ENCODE results near the gene DSCAM.
"Not testable (repeated sequence)": the region's sequence is repeated elsewhere in the genome, so short reads cannot be mapped to it uniquely, and the experiment has no call there.

Gene DSCAM

DNA sequence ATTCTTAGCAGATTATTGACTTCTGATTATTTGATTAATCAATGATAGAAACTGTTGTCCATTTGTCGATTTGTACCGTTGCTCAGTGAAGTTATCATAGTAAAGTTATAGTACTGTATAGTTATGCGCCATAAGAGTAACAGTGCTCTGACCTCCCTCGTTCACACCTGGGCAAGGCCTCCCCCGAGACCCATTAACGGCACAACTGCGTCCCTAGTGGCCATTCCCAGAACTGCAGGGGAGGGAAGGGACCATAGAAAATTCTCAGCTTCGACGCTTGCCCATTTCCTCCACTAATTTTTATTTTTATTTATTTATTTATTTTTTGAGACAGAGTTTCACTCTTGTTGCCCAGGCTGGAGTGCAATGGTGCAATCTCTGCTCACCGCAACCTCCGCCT, 334.4 kb downstream of the DSCAM start:
- no peak for DNase-seq

DNA sequence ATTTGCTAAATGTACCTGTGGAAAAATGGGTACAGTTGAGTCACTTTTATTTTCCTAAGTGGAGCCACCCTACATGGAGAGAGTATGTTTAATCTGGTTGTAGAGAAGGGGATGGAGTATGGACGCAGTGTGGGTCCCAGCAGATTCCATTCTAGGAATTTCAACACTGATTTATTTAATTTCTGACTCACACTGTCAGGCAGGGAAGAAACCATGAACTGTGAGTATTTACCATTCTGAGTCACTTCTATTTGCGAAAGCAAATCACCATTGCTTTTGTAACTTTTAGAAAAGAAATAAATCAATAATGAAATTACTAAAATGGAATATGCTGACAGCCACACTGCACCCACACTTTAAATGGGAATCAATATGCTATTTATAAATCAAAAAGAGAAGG, 339.0 kb downstream of the DSCAM start:
- no peak for DNase-seq

DNA sequence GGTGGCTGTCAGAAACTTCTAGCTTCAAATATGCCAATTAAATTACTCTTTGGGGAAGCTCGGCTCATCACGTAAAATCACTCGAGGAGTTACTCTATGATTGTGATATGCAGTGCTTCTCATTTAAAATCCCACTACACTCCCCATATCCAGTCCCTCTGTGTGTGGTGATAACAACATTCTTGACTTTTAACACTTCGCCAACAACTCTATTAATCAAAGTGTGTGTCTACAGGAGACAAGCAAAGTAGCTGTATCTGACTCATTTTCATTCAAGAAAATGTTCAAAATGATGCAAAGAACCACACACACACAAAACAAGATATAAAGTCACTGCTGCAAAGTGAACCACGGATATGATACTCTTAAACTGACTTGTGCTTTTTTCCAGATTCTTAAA, 341.3 kb downstream of the DSCAM start:
- DNase-seq = no peak

DNA sequence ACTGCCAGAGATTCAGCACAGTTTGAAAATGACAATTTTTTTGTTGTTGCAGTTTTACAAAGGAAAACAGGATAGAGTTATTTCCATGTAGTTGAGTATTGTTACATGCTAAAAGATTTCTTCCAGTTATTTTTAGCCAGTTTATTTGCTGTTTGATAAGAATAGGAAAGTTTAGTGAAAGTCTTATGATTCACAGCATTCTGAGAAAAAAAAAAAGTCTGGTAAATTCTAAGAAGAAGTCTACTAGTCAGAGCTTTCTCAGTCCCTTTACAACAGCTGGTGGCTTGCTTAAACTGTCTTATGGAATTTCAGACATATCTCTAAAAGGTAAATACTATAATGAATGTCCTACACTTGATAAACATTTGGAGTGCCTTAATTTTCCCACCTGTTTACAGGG, 341.7 kb downstream of the DSCAM start:
- DNase-seq = no peak

DNA sequence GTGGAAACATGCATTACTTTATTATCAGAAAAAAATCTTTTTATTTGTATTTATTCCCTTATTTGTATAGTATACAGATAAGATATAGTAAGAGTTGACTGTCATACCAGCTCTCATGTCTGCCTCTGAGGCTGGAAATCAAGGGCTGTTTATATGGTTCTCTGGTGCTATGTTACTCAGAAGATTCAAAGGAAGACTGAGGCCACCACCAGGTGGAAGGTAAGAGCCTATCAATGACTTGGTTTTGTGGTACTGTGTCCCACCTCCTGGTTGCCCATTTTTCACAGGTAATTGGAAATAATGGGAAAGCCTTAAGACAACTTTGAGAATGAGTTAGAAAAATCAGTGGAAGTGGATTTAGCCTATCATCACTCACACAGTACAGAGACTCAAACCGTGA, 342.1 kb downstream of the DSCAM start:
- no peak for DNase-seq

DNA sequence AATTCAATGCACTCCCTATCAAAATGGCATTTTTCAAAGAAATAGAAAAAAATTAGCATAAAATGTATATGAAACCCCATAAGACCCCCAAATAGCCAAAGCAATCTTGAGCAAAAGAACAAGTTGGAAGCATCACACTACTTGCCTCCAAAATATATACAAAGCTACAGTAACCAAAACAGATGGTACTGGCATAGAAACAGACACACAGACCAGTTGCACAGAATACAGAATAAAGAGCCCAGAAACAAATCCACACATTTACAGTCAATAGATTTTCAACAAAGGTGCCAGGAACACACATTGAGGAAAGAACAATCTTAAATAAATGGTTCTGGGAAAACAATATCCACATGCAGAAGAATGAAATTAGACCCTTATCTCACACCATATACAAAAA, 350.8 kb downstream of the DSCAM start:
- DNase-seq = no peak

DNA sequence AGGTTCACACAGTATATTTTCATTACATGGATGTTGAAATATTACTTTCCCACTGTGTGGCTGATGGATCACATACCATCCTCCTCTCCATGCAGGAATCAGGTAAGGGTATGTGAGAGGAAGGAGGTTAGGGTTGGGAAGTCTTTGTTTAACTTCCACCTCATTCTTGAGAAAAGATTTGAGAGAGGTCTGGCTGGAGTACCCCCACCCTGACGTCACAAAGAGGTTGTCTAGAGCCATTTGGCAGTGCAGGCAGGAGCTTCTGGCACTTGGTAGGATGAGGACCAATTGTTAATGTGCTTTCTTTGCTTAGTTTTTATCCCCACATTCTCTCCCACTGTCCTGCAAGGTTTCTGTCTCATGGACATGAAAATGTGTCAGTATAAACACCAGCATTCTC, 356.6 kb downstream of the DSCAM start:
- DNase-seq = no peak

DNA sequence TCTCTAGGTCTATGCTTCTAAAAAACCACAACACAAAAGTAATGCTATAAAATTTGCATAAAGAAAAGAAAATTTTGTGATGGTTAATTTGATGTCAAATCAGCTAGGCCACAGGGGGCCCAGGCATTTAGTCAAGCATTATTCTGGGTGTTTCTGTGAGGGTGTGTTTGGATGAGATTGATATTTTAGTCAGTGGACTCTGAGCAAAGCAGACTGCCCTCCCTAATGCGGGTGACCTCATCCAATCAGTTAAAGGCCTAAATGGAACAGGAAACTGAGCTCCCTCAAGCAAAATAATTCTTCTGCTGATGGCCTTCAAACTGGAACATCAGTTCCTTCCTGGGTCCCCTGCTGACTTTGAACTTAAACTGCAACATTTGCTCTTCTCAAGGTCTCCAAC, 358.0 kb downstream of the DSCAM start:
- no peak for DNase-seq

DNA sequence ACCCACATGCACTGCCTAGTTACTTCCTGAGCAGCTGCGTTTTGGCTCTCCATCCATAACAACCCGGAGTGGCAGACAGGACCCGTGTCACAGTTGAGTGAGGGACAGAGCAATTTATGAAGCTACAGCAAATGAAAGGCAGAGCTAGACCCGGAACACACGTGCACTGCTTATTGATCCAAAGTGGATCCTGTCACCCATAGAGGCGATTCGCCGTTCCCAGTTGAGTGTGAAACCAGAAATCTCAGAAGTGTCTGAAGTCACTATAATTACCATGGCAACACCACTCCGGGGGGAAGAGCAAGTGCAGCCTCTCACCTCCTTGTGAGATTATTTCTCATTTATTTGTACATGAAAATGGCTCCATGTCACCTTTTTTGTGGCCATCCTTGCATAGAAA, 365.2 kb downstream of the DSCAM start:
- no peak for DNase-seq

DNA sequence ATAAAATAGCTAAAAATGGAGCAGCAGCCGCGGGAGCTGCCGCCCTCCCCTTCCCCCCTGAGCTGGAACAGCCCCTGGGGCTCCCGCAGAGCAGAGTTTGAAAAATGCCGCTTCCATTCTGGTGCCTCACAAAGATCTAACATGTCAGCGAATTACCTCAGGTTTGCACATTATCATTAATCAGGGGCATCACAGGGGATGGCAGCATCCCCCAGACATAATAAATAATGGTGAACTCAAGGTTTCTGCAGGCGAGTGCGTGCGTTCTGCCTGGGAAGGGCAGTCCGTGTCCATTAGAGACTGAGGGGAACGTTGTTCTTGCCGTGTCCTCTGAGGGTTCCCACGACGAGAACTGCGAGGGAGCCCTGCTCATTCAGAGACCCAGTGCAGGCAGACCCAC, 372.4 kb downstream of the DSCAM start:
- no peak for DNase-seq

DNA sequence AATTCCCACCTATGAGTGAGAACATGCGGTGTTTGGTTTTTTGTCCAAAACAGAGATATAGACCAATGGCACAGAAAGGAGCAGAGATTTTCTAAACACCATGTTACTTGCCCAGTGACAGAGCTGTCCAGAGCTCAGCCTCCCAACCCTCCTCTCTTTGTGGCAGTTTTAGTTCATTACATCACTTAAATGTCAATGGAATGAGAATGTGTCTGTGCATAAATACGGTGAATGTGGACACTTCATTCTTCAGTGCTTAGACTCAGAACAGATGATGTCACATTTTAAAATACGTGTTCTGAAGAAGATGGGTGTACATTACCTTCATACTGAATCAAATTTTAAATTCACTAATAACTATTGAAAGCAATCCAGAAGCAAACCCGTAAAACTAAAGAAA, 374.9 kb downstream of the DSCAM start:
- DNase-seq = no peak

DNA sequence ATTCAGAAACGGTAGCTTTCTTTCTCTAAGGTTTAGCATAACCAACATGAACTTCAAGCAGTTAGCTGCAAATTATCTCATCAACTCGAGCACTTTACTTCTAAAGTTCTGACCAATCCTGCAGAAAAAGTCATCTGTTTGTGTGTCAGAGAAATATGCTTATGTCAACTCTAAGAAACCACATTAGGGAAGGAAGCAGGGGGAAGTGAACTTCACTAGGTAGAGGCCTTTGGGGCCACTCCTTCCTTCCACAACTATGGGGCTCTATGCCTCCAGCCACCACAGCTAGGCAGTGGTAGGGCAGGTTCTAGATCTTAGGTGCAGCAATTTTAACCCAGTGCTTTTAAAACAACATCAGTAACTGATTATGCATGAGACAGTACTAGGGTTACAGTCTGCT, 375.9 kb downstream of the DSCAM start:
- DNase-seq = no peak

DNA sequence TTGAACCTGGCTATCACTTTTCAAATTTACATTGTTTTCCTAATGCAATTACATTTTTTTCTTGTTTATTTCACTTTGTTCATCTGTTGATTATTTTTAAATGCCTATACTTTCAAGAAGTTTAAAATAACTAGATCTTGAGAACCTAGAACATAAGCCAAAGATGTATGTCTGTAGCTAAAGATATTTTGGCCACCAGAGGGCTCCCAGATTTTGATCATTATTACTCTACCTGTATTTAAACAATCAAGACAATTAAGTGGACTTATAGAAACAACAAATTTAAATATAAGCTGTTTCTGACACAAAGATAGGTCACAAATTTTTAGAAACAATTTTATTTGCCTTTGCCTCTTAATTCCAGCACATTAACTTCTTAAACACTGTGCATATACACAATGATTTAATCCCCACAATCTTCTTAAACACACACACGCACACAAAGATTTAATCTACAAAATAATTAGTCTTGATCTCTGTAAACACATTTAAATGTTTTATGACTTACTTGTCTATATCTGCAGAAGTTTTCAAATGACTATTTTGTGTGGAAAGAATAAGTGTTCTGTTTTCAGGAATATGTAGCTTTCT, 380.0 kb downstream of the DSCAM start:
- DNase-seq = peak; percentile 11

DNA sequence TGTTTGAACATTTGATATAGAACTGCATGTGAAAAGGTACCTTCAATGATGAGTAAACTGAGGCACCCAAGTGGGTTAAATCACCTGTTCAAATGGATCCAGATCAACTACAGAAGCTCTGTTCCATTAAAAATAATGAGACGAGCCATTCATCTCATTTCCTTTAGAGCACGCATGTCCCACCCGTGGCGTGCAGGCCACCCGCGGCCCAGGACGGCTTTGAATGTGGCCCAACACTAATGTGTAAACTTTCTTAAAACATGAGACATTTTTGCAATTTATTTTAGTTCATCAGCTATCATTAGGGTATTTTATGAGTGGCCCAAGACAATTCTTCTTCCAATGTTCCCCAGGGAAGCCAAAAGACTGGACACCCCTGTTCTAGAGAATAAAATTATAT, 381.6 kb downstream of the DSCAM start:
- DNase-seq = no peak

DNA sequence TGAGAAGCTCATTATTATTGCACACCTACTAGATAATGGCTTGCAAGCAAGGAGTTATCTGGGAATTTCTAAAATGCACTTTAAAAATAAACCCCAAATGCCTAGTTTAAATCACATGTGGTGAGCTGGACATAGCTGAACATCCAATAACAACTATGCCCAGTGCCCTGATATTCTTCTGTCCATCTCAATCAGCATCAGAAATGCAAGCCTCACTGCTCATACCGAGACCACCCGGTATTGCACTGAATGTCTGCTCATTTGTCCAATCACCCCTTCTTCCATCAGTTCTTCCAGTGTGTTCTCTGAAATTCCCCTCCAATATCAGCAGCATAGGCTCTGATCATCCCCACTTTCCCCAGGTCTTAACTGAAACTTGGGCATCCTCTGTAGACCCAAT, 383.8 kb downstream of the DSCAM start:
- no peak for DNase-seq

DNA sequence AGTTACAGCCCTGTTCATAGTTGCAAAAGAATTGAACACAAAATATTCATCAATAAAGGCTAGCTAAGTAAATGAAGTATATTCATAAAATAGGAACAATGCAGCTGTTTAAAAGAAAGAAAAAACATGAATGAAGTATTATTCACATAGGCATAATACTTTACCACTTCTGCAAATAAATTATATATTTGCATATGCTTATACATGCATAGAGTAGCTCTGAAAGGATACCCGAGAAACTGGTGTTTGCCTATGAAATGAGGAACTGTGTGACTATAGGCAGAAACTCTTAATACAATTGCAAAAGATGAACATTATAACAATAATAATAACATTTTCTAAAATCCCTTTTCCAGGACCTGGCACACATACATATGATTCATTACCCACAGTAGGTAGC, 385.9 kb downstream of the DSCAM start:
- DNase-seq = no peak

DNA sequence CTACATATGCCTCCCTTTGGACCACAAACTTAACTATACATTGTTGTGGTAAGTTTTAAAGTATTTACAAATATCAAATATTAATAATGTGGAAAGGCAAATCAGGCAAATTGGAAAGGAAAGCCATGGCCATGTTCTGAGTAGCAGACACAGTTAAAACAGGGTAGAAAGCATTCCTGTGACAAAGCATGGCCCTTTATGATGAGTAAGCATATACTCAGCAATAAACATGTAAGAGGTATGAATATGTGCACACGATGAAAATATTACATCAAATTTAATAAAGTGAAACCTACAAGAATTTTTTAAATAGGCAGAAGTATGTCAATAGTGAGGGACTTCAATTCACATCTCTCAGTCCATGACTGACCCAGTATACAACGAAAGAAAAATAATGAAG, 389.2 kb downstream of the DSCAM start:
- DNase-seq = no peak

DNA sequence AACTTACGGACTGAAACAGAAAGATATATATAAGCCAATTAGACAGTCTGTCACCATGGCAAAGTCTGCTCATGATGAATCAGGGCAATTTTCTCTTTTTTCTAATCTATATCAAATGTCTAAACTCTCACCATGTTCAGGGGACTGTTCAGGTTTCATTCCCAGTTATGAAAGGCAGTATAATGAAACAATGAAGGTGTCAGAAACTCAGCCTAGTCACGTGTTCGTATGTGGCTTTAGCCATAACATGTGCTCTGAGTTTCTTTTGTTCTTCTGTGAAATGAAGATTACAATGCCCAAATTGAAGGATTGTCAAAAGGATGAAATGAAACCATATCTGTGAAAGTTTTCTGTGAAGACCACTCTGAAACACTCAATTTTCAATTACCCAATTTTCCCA, 392.9 kb downstream of the DSCAM start:
- DNase-seq = no peak

DNA sequence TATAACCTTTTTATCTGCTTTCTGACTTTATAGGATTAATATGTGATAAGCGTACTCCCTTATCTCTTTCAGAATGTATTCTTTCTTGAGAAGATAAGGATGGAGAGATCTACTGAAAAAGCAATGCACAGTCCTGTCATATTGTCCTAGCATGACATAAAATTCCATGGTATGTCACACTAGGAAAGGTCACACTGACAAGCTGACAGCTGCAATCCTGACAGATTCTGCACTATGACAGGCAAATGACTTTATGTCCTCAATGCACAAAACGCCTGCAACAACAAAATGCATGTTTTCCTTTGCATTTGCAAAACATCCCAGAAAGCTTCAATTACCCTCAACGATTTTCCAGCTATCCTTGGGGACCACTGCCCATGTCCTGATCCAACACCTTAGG, 393.8 kb downstream of the DSCAM start:
- no peak for DNase-seq

DNA sequence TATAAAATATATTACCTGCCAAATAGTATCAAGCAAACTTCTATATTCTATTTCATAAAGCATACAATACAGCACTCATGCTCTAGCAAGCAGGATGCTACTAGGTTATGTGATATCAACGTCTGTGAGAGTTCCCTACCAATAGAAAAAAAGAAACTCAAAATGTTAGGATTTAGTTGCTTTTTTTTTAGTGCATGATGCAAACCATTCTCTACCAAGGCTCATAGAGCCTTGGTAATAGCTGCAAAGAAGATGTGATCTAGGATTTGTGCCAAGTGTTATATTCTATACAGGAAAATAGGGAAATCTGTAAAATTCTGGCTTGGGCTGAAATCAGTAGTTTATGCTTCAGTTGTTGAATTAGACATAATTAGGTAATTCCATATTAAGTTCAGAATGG, 394.4 kb downstream of the DSCAM start:
- no peak for DNase-seq

DNA sequence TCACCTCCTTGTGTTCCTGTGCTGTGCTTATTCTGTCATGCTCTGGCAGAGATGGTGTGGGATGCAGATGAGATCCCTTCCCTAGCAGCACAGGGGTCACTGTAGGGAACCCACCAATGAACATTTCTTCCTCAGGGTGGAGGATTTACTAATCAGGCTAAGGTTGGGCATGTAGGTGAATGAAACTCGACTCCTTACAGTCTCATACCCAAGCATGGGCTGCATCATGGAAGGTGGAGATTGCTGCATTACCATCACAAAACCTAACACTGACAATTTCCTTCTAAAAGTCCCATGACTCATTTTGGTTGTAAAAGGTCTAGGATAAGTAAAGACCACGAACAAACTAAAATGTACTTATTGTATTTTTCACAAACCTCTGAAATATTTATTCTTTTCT, 399.9 kb downstream of the DSCAM start:
- no peak for DNase-seq

DNA sequence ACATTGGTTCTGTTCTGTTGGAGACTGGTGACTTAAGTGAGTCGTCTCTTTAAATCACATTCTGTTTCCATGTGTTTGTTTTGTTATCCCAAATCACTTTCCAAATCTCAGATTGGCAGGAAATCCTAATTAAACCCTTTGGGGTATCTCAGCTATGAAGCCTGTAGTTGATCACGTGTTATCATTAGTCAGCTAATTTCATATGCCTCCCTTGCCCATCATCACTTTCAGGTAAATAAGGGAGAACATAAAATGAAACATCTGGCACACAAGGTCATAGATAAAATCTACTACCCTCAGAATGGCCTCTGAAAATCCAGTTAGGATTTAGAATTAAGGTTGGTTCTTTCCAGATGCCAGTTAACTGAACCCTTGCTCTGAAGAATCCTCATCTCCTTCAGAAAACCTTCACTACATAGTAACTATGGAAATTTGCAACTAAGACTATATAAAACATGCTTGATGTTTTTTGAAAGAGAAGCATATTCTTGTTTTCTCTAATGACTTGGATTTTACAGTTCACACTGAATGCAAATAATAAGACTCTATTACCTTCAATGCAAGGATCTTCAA, 401.5 kb downstream of the DSCAM start:
- no peak for DNase-seq

DNA sequence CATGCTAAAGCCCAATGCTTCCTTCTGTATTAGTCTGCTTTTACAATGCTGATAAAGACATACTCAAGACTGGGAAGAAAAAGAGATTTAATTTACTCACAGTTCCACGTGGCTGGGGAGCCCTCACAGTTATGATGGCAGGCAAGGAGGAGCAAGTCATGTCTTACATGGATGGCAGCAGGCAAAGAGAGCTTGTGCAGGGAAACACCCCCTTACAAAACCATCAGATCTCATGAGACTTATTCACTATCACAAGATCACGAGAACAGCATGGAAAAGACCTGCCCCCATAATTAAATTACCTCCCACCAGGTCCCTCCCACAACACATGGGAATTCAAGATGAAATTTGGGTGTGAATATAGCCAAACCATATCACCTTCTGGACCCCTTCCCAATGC, 407.4 kb downstream of the DSCAM start:
- DNase-seq = not testable (repeated sequence)

DNA sequence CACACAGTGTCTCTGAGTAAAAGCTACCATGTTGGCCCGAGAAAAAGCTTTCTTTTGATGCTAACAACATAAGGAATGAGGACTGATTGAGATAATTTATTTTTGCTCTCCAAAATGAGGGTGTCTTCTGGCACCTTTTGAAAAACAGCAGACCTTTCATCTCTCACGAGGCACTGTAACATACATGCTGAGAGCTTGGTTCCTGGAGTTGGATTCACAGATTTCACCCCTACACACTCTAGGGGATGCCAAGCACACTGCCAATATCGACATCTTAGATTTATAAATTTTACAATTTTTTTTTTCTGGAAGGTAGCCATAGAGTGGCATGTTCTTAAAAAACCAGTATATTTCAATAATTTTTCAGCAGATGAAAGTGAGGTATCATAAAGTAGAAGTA, 408.3 kb downstream of the DSCAM start:
- no peak for DNase-seq

DNA sequence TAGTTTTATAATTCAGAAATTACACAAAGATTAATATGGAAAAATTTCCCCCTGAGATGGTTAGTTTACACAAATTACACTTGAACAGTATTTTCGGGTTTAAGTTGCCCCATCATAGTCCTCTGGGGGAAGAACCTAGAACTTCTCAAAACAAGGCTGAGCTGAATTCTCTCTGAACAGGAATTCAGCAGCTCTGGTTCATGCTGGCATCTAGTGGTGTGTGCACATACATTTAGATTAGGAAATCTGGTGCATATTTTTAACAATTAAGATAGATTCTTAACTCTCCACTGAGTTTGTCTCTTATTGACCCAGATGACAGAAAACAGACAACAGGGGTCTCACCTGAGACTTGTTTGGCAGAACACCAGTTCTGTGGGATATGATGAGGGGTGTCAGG, 410.7 kb downstream of the DSCAM start:
- no peak for DNase-seq

DNA sequence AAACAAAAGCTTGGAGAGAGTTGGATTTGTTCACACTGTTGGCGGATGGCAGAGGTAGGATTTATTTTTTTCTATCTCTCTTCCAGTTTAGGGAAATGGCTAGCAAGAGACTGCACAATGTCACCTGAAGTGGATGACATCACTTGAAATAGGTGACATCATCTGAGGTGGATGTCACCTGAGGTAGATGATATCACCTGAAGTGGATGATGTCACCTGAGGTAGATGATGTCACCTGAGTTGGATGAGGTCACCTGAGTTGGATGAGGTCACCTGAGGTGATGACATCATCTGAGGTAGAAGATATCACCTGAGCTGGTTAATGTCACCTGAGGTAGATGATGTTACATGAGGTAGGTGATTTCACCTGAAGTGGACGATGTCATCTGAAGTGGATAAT, 413.4 kb downstream of the DSCAM start:
- no peak for DNase-seq
